Endothelial cell of umbilical vein (primary cell): Measurements from ENCODE around the gene DTWD2. TPM values are rescaled to one million over a fixed set of nuclear protein-coding genes. Genes with fewer than 3 reads are reported as not detected.

Experiments
- BruUV-seq: library from RNA; stranded (reverse); fragments of 400-500 nt; replicated peaks from 2 replicates; lab custom pipeline; 2021; lab: Mats Ljungman, UMichigan
- CTCF ChIA-PET: fragments of 300-600, 350-600 bp; sonication (Branson Sonifier 250); formaldehyde crosslinking; loops from one replicate; lab custom pipeline; 2021; ENCODE audit warnings: antibody characterized with exemption, inconsistent platforms; lab: Charles Lee
- POLR2A ChIA-PET: fragments of 300-600, 350-600 bp; sonication (Branson Sonifier 250); formaldehyde crosslinking; loops from one replicate; lab custom pipeline; 2021; ENCODE audit warnings: antibody characterized with exemption, inconsistent platforms; lab: Charles Lee
- DNase-seq: peaks from one replicate; pipeline ENCODE4 v3.0.0-alpha.2; 2011; ENCODE audit warnings: low read depth, low spot score
- FAIRE-seq: peaks from 2 replicates; lab custom pipeline; 2011; peaks lifted over from hg19 to GRCh38; lab: Jason Lieb, UNC
- H2AFZ ChIP-seq: 2 replicates; pipeline ENCODE4 v1.6.0; 2012; ENCODE audit warnings: low read depth, low read length, control low read depth, inconsistent platforms
- H3K27ac ChIP-seq: 2 replicates; pipeline ENCODE4 v1.5.1; 2011; ENCODE audit warnings: low read depth, mild to moderate bottlenecking, control low read depth, low read length, moderate library complexity; ENCODE audit not compliant: insufficient read depth
- H3K27me3 ChIP-seq, 2 experiments: 2 replicates each; pipeline versions ENCODE4 v1.6.0 to v1.6.1; 2011; ENCODE audit warnings: low read length in 2 of 2, mixed read lengths in 1 of 2; ENCODE audit not compliant: control insufficient read depth in 2 of 2, insufficient read depth in 2 of 2
- H3K36me3 ChIP-seq, 2 experiments: 2 replicates in 1 of 2; 3 replicates in 1 of 2; pipeline ENCODE4 v1.5.1; 2011; ENCODE audit warnings: low read length in 2 of 2, mild to moderate bottlenecking in 1 of 2, moderate library complexity in 1 of 2; ENCODE audit not compliant: control insufficient read depth in 2 of 2, insufficient read depth in 2 of 2; ENCODE audit errors: extremely low read depth in 1 of 2
- H3K4me1 ChIP-seq: 3 replicates; pipeline ENCODE4 v1.5.1; 2011; ENCODE audit warnings: mild to moderate bottlenecking, low read length; ENCODE audit not compliant: control insufficient read depth, insufficient read depth; ENCODE audit errors: extremely low read depth
- H3K4me2 ChIP-seq: 2 replicates; pipeline ENCODE4 v1.6.1; 2011; ENCODE audit warnings: low read length, control low read depth, mixed read lengths; ENCODE audit not compliant: insufficient read depth
- H3K4me3 ChIP-seq, 3 experiments: fragments of 200-600 bp in 1 of 3; sonication (generic), shearing (Covaris generic) in 1 of 3; replicated peaks in 1 of 3; 2 replicates each; pipeline ENCODE4 v1.5.1; 2011 to 2016; ENCODE audit warnings: control low read depth in 3 of 3, low read length in 3 of 3, mild to moderate bottlenecking in 2 of 3, inconsistent platforms in 1 of 3, low read depth in 1 of 3, moderate library complexity in 1 of 3; ENCODE audit not compliant: insufficient read depth in 1 of 3
- H3K79me2 ChIP-seq: 2 replicates; pipeline ENCODE4 v1.6.0; 2012; ENCODE audit warnings: low read length, inconsistent platforms; ENCODE audit not compliant: control insufficient read depth, insufficient read depth
- H3K9ac ChIP-seq: replicated peaks from 2 replicates; pipeline ENCODE3; 2011; ENCODE audit warnings: low read length, control low read depth; ENCODE audit not compliant: insufficient read depth; ENCODE audit errors: extremely low read depth
- H3K9me1 ChIP-seq: replicated peaks from 3 replicates; pipeline ENCODE4 v1.6.0; 2011; ENCODE audit warnings: mild to moderate bottlenecking, low read length; ENCODE audit not compliant: control insufficient read depth, insufficient read depth; ENCODE audit errors: extremely low read depth
- H3K9me3 ChIP-seq: replicated peaks from 2 replicates; pipeline ENCODE4 v1.5.1; 2012; ENCODE audit warnings: low read length, inconsistent platforms; ENCODE audit not compliant: control insufficient read depth, insufficient read depth
- H4K20me1 ChIP-seq: replicated peaks from 2 replicates; pipeline ENCODE3; 2011; ENCODE audit warnings: mild to moderate bottlenecking, low read length; ENCODE audit not compliant: control insufficient read depth, insufficient read depth; ENCODE audit errors: extremely low read depth
- EZH2 ChIP-seq: IDR thresholded peaks from 2 replicates; pipeline ENCODE4 v1.6.1; 2012; ENCODE audit warnings: borderline replicate concordance, low read depth, mild to moderate bottlenecking, moderate library complexity, low read length, inconsistent platforms; ENCODE audit not compliant: severe bottlenecking
- FOS ChIP-seq: IDR thresholded peaks from 2 replicates; pipeline ENCODE4 v1.6.1; 2011; ENCODE audit warnings: mild to moderate bottlenecking, low read length, moderate library complexity, borderline replicate concordance; ENCODE audit not compliant: insufficient read depth
- GATA2 ChIP-seq: IDR thresholded peaks from 2 replicates; pipeline ENCODE4 v1.7.0; 2011; ENCODE audit warnings: low read depth, mild to moderate bottlenecking, moderate library complexity, mixed read lengths, low read length; ENCODE audit not compliant: insufficient read length, insufficient read depth
- JUN ChIP-seq: IDR thresholded peaks from 2 replicates; pipeline ENCODE4 v1.6.1; 2011; ENCODE audit warnings: borderline replicate concordance, low read depth; ENCODE audit not compliant: insufficient read length, insufficient read depth
- MYC ChIP-seq: IDR thresholded peaks from one replicate; pipeline ENCODE4 v1.6.1; 2011; ENCODE audit warnings: mild to moderate bottlenecking, low read depth, low read length
- POLR2A ChIP-seq: IDR thresholded peaks from 2 replicates; pipeline ENCODE4 v1.6.1; 2012; ENCODE audit warnings: low read depth, mild to moderate bottlenecking, control low read depth, low read length
- POLR2AphosphoS5 ChIP-seq: IDR thresholded peaks from 2 replicates; pipeline ENCODE4 v1.6.1; 2012; ENCODE audit warnings: low read depth, mild to moderate bottlenecking, control low read depth, low read length, moderate library complexity; ENCODE audit not compliant: insufficient read depth
- dilution Hi-C: fragments of 300-500 bp; cut with MboI; formaldehyde crosslinking; loops from one replicate; pipeline ENCODE4 v1.15.0; 2019; ENCODE audit warnings: low sequenced_read_pairs; ENCODE audit not compliant: extremely low pct_ligation_motif_present
- intact Hi-C: fragments of 100-400 bp; cut with micrococcal nuclease; formaldehyde crosslinking; loops from one replicate; pipeline ENCODE4 v1.10.0; 2022
- polyA plus RNA-seq, 4 experiments: library from polyadenylated mRNA; depleted of rRNA in 3 of 4; stranded (reverse) in 3 of 4; unstranded in 1 of 4; fragments of >200 nt; gene quantifications; 2 replicates each; pipeline versions ENCODE4 v1.2.1 to v1.2.3, GENCODE V29; 2011 to 2012; ENCODE audit warnings: missing spikeins in 1 of 4
- total RNA-seq: library from RNA; stranded (reverse); gene quantifications from 2 replicates; pipeline ENCODE4 v1.2.3, GENCODE V29; 2021
- TF ChIP-seq, protein P1 (sequence below), 2 donors: IDR thresholded peaks; 1 replicate in 1 of 2; 2 replicates in 1 of 2; pipeline ENCODE4 v1.5.1; 2011; ENCODE audit warnings: low read length in 2 of 2, mild to moderate bottlenecking in 2 of 2, moderate library complexity in 2 of 2, control low read depth in 1 of 2, inconsistent platforms in 1 of 2, low read depth in 1 of 2; ENCODE audit not compliant: insufficient read depth in 1 of 2; ENCODE audit errors: extremely low read depth in 1 of 2

DTWD2 gene
- total and polyA plus RNA-seq, 2 donors (not counting 3 experiments of a cell fraction or from before 2014, with no cell fraction given) = 0.99 to 1.1 TPM

DNA sequence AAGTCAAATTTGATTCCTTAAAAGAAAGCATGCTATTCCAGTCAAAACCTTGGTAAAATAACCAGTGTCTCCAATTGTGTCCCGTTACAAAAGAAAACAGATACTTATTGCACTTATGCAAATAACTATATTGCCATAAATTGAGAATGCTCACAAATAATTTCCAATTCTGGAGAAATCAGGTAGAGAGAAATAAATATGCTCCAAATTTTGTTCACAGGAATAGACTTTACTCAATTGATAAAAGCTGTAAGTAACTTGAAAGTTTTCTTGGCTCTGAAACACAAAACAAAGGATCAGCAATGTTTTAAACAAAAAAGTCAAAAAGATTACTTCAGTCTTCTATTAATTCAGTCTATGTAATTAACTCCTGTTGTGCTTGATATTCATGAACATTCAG is 7.8 kb upstream of the DTWD2 start:
- Histone ChIP-seq H4K20me1 (no peaks in the 10 kb centered on the region), H3K27me3 (no peaks in the 10 kb centered on the region), H3K27ac (no peak overlapping the region), H3K79me2 (no peaks in the 10 kb centered on the region), H3K4me1 (no peaks in the 10 kb centered on the region), H3K4me3 (no peak overlapping the region), H3K9me1 (no peaks in the 10 kb centered on the region), H3K9me3 (no peaks in the 10 kb centered on the region), H3K4me2 (no peak overlapping the region), H3K9ac (no peak overlapping the region), H3K36me3 (no peaks in the 10 kb centered on the region), H2AFZ (no peak overlapping the region)
- no peak for DNase-seq
- dilution Hi-C loops (no loop called here), intact Hi-C loops (no loop called here)
- no TSS peak for BruUV-seq
- TF ChIP-seq POLR2A (no peak), GATA2 (no peak), POLR2AphosphoS5 (no peak), FOS (no peak), EZH2 (no peak), MYC (no peak), JUN (no peak)
- TF ChIP-seq, protein P1, sequence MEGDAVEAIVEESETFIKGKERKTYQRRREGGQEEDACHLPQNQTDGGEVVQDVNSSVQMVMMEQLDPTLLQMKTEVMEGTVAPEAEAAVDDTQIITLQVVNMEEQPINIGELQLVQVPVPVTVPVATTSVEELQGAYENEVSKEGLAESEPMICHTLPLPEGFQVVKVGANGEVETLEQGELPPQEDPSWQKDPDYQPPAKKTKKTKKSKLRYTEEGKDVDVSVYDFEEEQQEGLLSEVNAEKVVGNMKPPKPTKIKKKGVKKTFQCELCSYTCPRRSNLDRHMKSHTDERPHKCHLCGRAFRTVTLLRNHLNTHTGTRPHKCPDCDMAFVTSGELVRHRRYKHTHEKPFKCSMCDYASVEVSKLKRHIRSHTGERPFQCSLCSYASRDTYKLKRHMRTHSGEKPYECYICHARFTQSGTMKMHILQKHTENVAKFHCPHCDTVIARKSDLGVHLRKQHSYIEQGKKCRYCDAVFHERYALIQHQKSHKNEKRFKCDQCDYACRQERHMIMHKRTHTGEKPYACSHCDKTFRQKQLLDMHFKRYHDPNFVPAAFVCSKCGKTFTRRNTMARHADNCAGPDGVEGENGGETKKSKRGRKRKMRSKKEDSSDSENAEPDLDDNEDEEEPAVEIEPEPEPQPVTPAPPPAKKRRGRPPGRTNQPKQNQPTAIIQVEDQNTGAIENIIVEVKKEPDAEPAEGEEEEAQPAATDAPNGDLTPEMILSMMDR (IDR thresholded peaks at IDR 0.05; ENCODE audit: extremely low read depth in 1 of 2, insufficient read depth in 1 of 2, low read depth in 1 of 2, low read length in 2 of 2) = no peak
- ChIA-PET POLR2A (no interaction called here), CTCF (interaction anchor here (1.2 kb wide), 1 partner anchor 8 kb away, joined by 3 read pairs; the partner anchor contains the start of gene DTWD2)
- FAIRE-seq = no peak
